T-helper 2 cell treated with Interferon-gamma antibody and Interleukin-4, amounts not matched to agents 5 μg/mL and 100 μg/mL, for 36 hours (primary cell): ENCODE data around the gene HYLS1.

ENCODE experiments used
- DNase-seq: peaks from one replicate; pipeline ENCODE4 v3.0.0; 2021; ENCODE audit warnings: low spot score
- H3K27ac Mint-ChIP-seq: one replicate; pipeline ENCODE4 v1.8.0; 2021; ENCODE audit warnings: mild to moderate bottlenecking, mixed read lengths
- H3K27me3 Mint-ChIP-seq: one replicate; pipeline ENCODE4 v1.8.0; 2021; ENCODE audit warnings: low read depth, mixed read lengths
- H3K36me3 Mint-ChIP-seq: one replicate; pipeline ENCODE4 v1.8.0; 2021; ENCODE audit warnings: low read depth, mixed read lengths
- H3K4me1 Mint-ChIP-seq: one replicate; pipeline ENCODE4 v1.8.0; 2021; ENCODE audit warnings: low read depth, mixed read lengths
- H3K4me3 Mint-ChIP-seq: one replicate; pipeline ENCODE4 v1.8.0; 2022; ENCODE audit warnings: mild to moderate bottlenecking, moderate library complexity, mixed read lengths
- H3K9me3 Mint-ChIP-seq: one replicate; pipeline ENCODE4 v1.8.0; 2021; ENCODE audit warnings: mixed read lengths

The HYLS1 gene

GRCh38 chr11:125933030-125933813, 45.8 kb downstream of the HYLS1 start:
- Mint-ChIP-seq H3K9me3 (no peaks in the 10 kb centered on the region), H3K4me1 (peaks cover 1% of the 10 kb centered on the region), H3K4me3 (no peak overlapping the region), H3K27ac (no peak overlapping the region), H3K27me3 (peaks cover 8% of the 10 kb centered on the region), H3K36me3 (no peaks in the 10 kb centered on the region)
- no peak for DNase-seq

- Mint-ChIP-seq H3K4me1 (peaks cover 5% of the 10 kb centered on the region), H3K27me3 (peaks cover 2% of the 10 kb centered on the region), H3K36me3 (no peaks in the 10 kb centered on the region), H3K9me3 (no peaks in the 10 kb centered on the region), H3K4me3 (no peak overlapping the region), H3K27ac (no peak overlapping the region)
- no peak for DNase-seq
Measured at GRCh38 chr11:125934473-125934872, 47.0 kb downstream of the HYLS1 start.

GRCh38 chr11:125935056-125935455, 47.6 kb downstream of the HYLS1 start:
- Mint-ChIP-seq H3K4me3 (no peak overlapping the region), H3K36me3 (no peaks in the 10 kb centered on the region), H3K27me3 (peaks cover 2% of the 10 kb centered on the region), H3K4me1 (peaks cover 5% of the 10 kb centered on the region), H3K27ac (no peak overlapping the region), H3K9me3 (no peaks in the 10 kb centered on the region)
- no peak for DNase-seq

- Mint-ChIP-seq H3K4me1 (peaks cover 5% of the 10 kb centered on the region), H3K9me3 (no peaks in the 10 kb centered on the region), H3K27me3 (no peaks in the 10 kb centered on the region), H3K36me3 (no peaks in the 10 kb centered on the region), H3K4me3 (no peak overlapping the region), H3K27ac (no peak overlapping the region)
- no peak for DNase-seq
Measured at GRCh38 chr11:125935618-125936199, 48.2 kb downstream of the HYLS1 start.

GRCh38 chr11:125938418-125938817, 51.0 kb downstream of the HYLS1 start:
- Mint-ChIP-seq H3K4me1 (peaks cover 9% of the 10 kb centered on the region), H3K27me3 (no peaks in the 10 kb centered on the region), H3K9me3 (no peaks in the 10 kb centered on the region), H3K4me3 (no peak overlapping the region), H3K36me3 (no peaks in the 10 kb centered on the region), H3K27ac (no peak overlapping the region)
- DNase-seq: no peak

- no peaks in the 10 kb centered on the region for H3K27me3 Mint-ChIP-seq
- no peak overlapping the region for H3K27ac Mint-ChIP-seq
- no peak overlapping the region for H3K4me3 Mint-ChIP-seq
- no peaks in the 10 kb centered on the region for H3K36me3 Mint-ChIP-seq
- DNase-seq: no peak
- H3K9me3 Mint-ChIP-seq: no peaks in the 10 kb centered on the region
- peaks cover 9% of the 10 kb centered on the region for H3K4me1 Mint-ChIP-seq
Measured at GRCh38 chr11:125939081-125939521, 51.6 kb downstream of the HYLS1 start.

- Mint-ChIP-seq H3K9me3 (no peaks in the 10 kb centered on the region), H3K4me3 (no peak overlapping the region), H3K36me3 (no peaks in the 10 kb centered on the region), H3K4me1 (peaks cover 9% of the 10 kb centered on the region), H3K27ac (no peak overlapping the region), H3K27me3 (no peaks in the 10 kb centered on the region)
- no peak for DNase-seq
Measured at GRCh38 chr11:125940145-125940544, 52.7 kb downstream of the HYLS1 start.

- Mint-ChIP-seq H3K27ac (no peak overlapping the region), H3K27me3 (no peaks in the 10 kb centered on the region)
Measured at GRCh38 chr11:125941267-125941618, 53.8 kb downstream of the HYLS1 start.

GRCh38 chr11:125941619-125942611, 54.4 kb downstream of the HYLS1 start:
- Mint-ChIP-seq H3K27ac (no peak overlapping the region), H3K9me3 (no peaks in the 10 kb centered on the region), H3K36me3 (no peaks in the 10 kb centered on the region)

More at GRCh38 chr11:125941267-125941618, 53.8 kb downstream of the HYLS1 start:
- peaks cover 9% of the 10 kb centered on the region for H3K4me1 Mint-ChIP-seq
- no peak for DNase-seq
- H3K9me3 Mint-ChIP-seq: no peaks in the 10 kb centered on the region
- no peaks in the 10 kb centered on the region for H3K36me3 Mint-ChIP-seq
- no peak overlapping the region for H3K4me3 Mint-ChIP-seq

GRCh38 chr11:125942771-125943428, 55.4 kb downstream of the HYLS1 start:
- no peak overlapping the region for H3K27ac Mint-ChIP-seq
- no peaks in the 10 kb centered on the region for H3K27me3 Mint-ChIP-seq
- no peak for DNase-seq
- H3K4me3 Mint-ChIP-seq: no peak overlapping the region
- H3K4me1 Mint-ChIP-seq: peaks cover 9% of the 10 kb centered on the region
- H3K36me3 Mint-ChIP-seq: no peaks in the 10 kb centered on the region
- H3K9me3 Mint-ChIP-seq: no peaks in the 10 kb centered on the region

More at GRCh38 chr11:125941619-125942611, 54.4 kb downstream of the HYLS1 start:
- H3K27me3 Mint-ChIP-seq: no peaks in the 10 kb centered on the region
- DNase-seq: peak; percentile 14
- H3K4me3 Mint-ChIP-seq: no peak overlapping the region
- peaks cover 9% of the 10 kb centered on the region for H3K4me1 Mint-ChIP-seq

- Mint-ChIP-seq H3K27me3 (no peaks in the 10 kb centered on the region), H3K27ac (no peak overlapping the region), H3K4me3 (no peak overlapping the region), H3K9me3 (no peaks in the 10 kb centered on the region), H3K36me3 (no peaks in the 10 kb centered on the region), H3K4me1 (peaks cover 4% of the 10 kb centered on the region)
- no peak for DNase-seq
Measured at GRCh38 chr11:125943661-125944349, 56.3 kb downstream of the HYLS1 start.

GRCh38 chr11:125944350-125945010, 57.0 kb downstream of the HYLS1 start:
- H3K4me3 Mint-ChIP-seq: no peak overlapping the region
- H3K4me1 Mint-ChIP-seq: peaks cover 4% of the 10 kb centered on the region
- no peaks in the 10 kb centered on the region for H3K27me3 Mint-ChIP-seq
- H3K27ac Mint-ChIP-seq: no peak overlapping the region
- no peaks in the 10 kb centered on the region for H3K9me3 Mint-ChIP-seq
- no peak for DNase-seq
- no peaks in the 10 kb centered on the region for H3K36me3 Mint-ChIP-seq
